Activated CD4-positive, alpha-beta memory T cell treated with anti-CD3 and anti-CD28 coated beads, Interleukin-2, amount 10 ng/mL, durations not matched to agents 7 days and 5 days (primary cell): ENCODE data around the gene MEGF6. TPM values are rescaled to one million over a fixed set of nuclear protein-coding genes. Genes with fewer than 3 reads are reported as not detected.

Experiments used
- total RNA-seq, 2 experiments: library from RNA; stranded (reverse); gene quantifications; one replicate each; pipeline ENCODE4 v1.2.3, GENCODE V29; 2021

MEGF6 gene
- total RNA-seq, 2 experiments from 2014 or later = 15.6 to 20.2 TPM

Other genes starting within 250 kb of the MEGF6 start
- not detected for gene ARHGEF16, start 156.8 kb downstream of the MEGF6 start, total RNA-seq
- 10 to 100 TPM; 15.9 to 17.3 TPM for gene TPRG1L, start 13.5 kb upstream of the MEGF6 start, total RNA-seq
- 10 to 100 TPM; 34.7 to 38.9 TPM for gene WRAP73, start 38.6 kb upstream of the MEGF6 start, total RNA-seq
- 1 to 10 TPM; 2.0 to 2.6 TPM for gene TP73, start 41.0 kb upstream of the MEGF6 start, total RNA-seq
- not detected for gene CCDC27, start 140.9 kb upstream of the MEGF6 start, total RNA-seq
- not detected for gene SMIM1, start 161.2 kb upstream of the MEGF6 start, total RNA-seq
- 10 to 100 TPM; 32.4 to 33.5 TPM for gene LRRC47, start 185.0 kb upstream of the MEGF6 start, total RNA-seq
- gene CEP104, start 245.7 kb upstream of the MEGF6 start, total RNA-seq = 10 to 100 TPM; 43.0 to 46.0 TPM
- 1 to 10 TPM; 9.0 to 9.5 TPM for gene DFFB, start 246.0 kb upstream of the MEGF6 start, total RNA-seq